Mucosa of descending colon (tissue), 3 donors: ENCODE results near the gene MRPS35. TPM values are rescaled to one million over a fixed set of nuclear protein-coding genes. Genes with fewer than 3 reads are reported as not detected.

Experiments
- ATAC-seq: fragments of 200-7000 bp; cut with Tn5 transposase; one replicate; pipeline ENCODE4 v1.9.1; 2020; ENCODE audit warnings: mild to moderate bottlenecking, moderate library complexity
- DNase-seq, 3 donors: peaks; one replicate each; pipeline ENCODE4 v3.0.0-alpha.2; 2020
- H3K36me3 ChIP-seq: fragments of 200-600 bp; one replicate; pipeline ENCODE4 v1.8.0; 2021; ENCODE audit warnings: low read depth, mild to moderate bottlenecking
- H3K4me1 ChIP-seq: fragments of 200-600 bp; one replicate; pipeline ENCODE4 v1.8.0; 2021; ENCODE audit warnings: low read depth, mild to moderate bottlenecking
- H3K4me3 ChIP-seq: fragments of 200-600 bp; one replicate; pipeline ENCODE4 v1.8.0; 2021; ENCODE audit warnings: mild to moderate bottlenecking
- H3K9me3 ChIP-seq: fragments of 200-600 bp; one replicate; pipeline ENCODE4 v1.8.0; 2021; ENCODE audit warnings: mild to moderate bottlenecking
- CTCF ChIP-seq: fragments of 200-600 bp; IDR thresholded peaks from one replicate; pipeline ENCODE4 v1.8.0; 2022; ENCODE audit warnings: antibody characterized with exemption, mild to moderate bottlenecking
- intact Hi-C, 2 donors: fragments of 100-400 bp; cut with DNase I in 1 of 2; cut with micrococcal nuclease in 1 of 2; formaldehyde crosslinking; loops; one replicate each; pipeline versions ENCODE4 v1.11.0 to v1.11.1; 2022; cut with DNase I, micrococcal nuclease
- total RNA-seq, 3 donors: library from RNA; stranded (reverse); fragmentation: NEBNext Ultra II Directional in 2 of 3; extraction: Animal tissue kit (Norgen Biotek cat#: 25700) in 2 of 3; gene quantifications; one replicate each; pipeline versions ENCODE4 v1.2.1 to v1.2.4, GENCODE V29; 2021 to 2023
- donor health status: DM: no; HTN: no; CAD: no; lungs with moderate emphysema.
- donor health status: DM: no; HTN: no; CAD: no.
- donor health status: DM: no; HTN: yes; CAD: no.

Gene MRPS35
- total RNA-seq, 3 donors from 2014 or later: 50.2 to 72.6 (median 67.3) TPM

GRCh38 chr12:27766587-27766986, 56.0 kb downstream of the MRPS35 start:
- no peaks in the 10 kb centered on the region for H3K4me1 ChIP-seq
- no peak overlapping the region for H3K4me3 ChIP-seq
- no peak for DNase-seq
- H3K36me3 ChIP-seq: no peaks in the 10 kb centered on the region
- no peaks in the 10 kb centered on the region for H3K9me3 ChIP-seq
- no peak for TF ChIP-seq CTCF
- intact Hi-C loops: no loop called here
- ATAC-seq: no peak

- intact Hi-C loops: no loop called here
- ATAC-seq (peak; percentile 71), DNase-seq (no peak)
- TF ChIP-seq CTCF: no peak
- no peaks in the 10 kb centered on the region for H3K4me1 ChIP-seq
- H3K4me3 ChIP-seq: no peak overlapping the region
- no peaks in the 10 kb centered on the region for H3K36me3 ChIP-seq
- H3K9me3 ChIP-seq: no peaks in the 10 kb centered on the region
These were observed 58.6 kb downstream of the MRPS35 start for GRCh38 chr12:27769142-27769673.

GRCh38 chr12:27771481-27772327, 61.1 kb downstream of the MRPS35 start:
- no peak for DNase-seq
- Histone ChIP-seq H3K36me3 (no peaks in the 10 kb centered on the region), H3K4me1 (no peaks in the 10 kb centered on the region), H3K4me3 (no peak overlapping the region), H3K9me3 (no peaks in the 10 kb centered on the region)
- intact Hi-C loops: no loop called here
- no peak for ATAC-seq
- no peak for TF ChIP-seq CTCF

GRCh38 chr12:27772328-27773049, 61.9 kb downstream of the MRPS35 start:
- ATAC-seq: no peak

GRCh38 chr12:27777141-27777540, 66.5 kb downstream of the MRPS35 start:
- DNase-seq (no peak), ATAC-seq (no peak)
- TF ChIP-seq CTCF: no peak
- H3K9me3 ChIP-seq: no peaks in the 10 kb centered on the region
- no peaks in the 10 kb centered on the region for H3K36me3 ChIP-seq
- intact Hi-C loops: no loop called here
- no peak overlapping the region for H3K4me3 ChIP-seq
- peaks cover 15% of the 10 kb centered on the region for H3K4me1 ChIP-seq

More at GRCh38 chr12:27772328-27773049, 61.9 kb downstream of the MRPS35 start:
- Histone ChIP-seq H3K4me3 (no peak overlapping the region), H3K9me3 (no peaks in the 10 kb centered on the region), H3K4me1 (no peaks in the 10 kb centered on the region), H3K36me3 (no peaks in the 10 kb centered on the region)
- intact Hi-C loops: no loop called here
- DNase-seq: no peak
- no peak for TF ChIP-seq CTCF
